ENCODE results near the gene FUT7.

Gene FUT7

GRCh38 chr9:136980669-136981478, 51.0 kb downstream of the FUT7 start:
- DNase-seq, result no peak

Measured in SIG-M5 (cell line).